Caco-2 (cell line): Measurements from ENCODE around the gene AHCYL1. TPM values are rescaled to one million over a fixed set of nuclear protein-coding genes. Genes with fewer than 3 reads are reported as not detected.

ENCODE experiments used
- BruUV-seq: library from RNA; stranded (reverse); fragments of 400-500 nt; replicated peaks from 2 replicates; lab custom pipeline; 2021; lab: Mats Ljungman, UMichigan
- CTCF ChIA-PET: fragments of 300-600 bp; sonication (Branson Sonifier 250); formaldehyde crosslinking; loops from one replicate; lab custom pipeline; 2022; ENCODE audit warnings: antibody characterized with exemption; lab: Charles Lee
- POLR2A ChIA-PET: fragments of 300-600 bp; sonication (Branson Sonifier 250); formaldehyde crosslinking; loops from one replicate; lab custom pipeline; 2022; ENCODE audit warnings: antibody characterized with exemption; lab: Charles Lee
- DNase-seq, 2 experiments: peaks; one replicate each; pipeline versions ENCODE4 v3.0.0 to v3.0.0-alpha.2; 2020 to 2022
- H3K27me3 ChIP-seq: replicated peaks from 2 replicates; pipeline ENCODE4 v1.6.0; 2011; ENCODE audit warnings: low read length; ENCODE audit not compliant: control insufficient read depth, insufficient read depth
- H3K36me3 ChIP-seq: 2 replicates; pipeline ENCODE4 v1.5.1; 2011; ENCODE audit warnings: low read length; ENCODE audit not compliant: control insufficient read depth, insufficient read depth
- H3K4me1 ChIP-seq: fragments of 250-450 bp; sonication (Bioruptor Pico); 2 replicates; pipeline ENCODE4 v1.5.1; 2020; ENCODE audit warnings: mild to moderate bottlenecking
- H3K4me3 ChIP-seq: 2 replicates; pipeline ENCODE4 v1.5.1; 2011; ENCODE audit warnings: low read depth, mild to moderate bottlenecking, control low read depth, low read length
- H3K9me3 ChIP-seq: fragments of 250-450 bp; sonication (Bioruptor Pico); 2 replicates; pipeline ENCODE4 v1.5.1; 2020; ENCODE audit warnings: mild to moderate bottlenecking, moderate library complexity
- H3K27ac Mint-ChIP-seq: one replicate; pipeline ENCODE4 v1.8.0; 2022; ENCODE audit warnings: mixed read lengths; ENCODE audit not compliant: unreplicated experiment
- H3K27me3 Mint-ChIP-seq: one replicate; pipeline ENCODE4 v1.8.0; 2022; ENCODE audit warnings: mixed read lengths; ENCODE audit not compliant: insufficient read depth, unreplicated experiment
- H3K36me3 Mint-ChIP-seq: one replicate; pipeline ENCODE4 v1.8.0; 2022; ENCODE audit warnings: mild to moderate bottlenecking, mixed read lengths; ENCODE audit not compliant: insufficient read depth, unreplicated experiment
- H3K4me1 Mint-ChIP-seq: one replicate; pipeline ENCODE4 v1.8.0; 2022; ENCODE audit warnings: low read depth, mixed read lengths; ENCODE audit not compliant: unreplicated experiment
- H3K4me3 Mint-ChIP-seq: one replicate; pipeline ENCODE4 v1.8.0; 2022; ENCODE audit warnings: mild to moderate bottlenecking, moderate library complexity, mixed read lengths; ENCODE audit not compliant: unreplicated experiment
- H3K9me3 Mint-ChIP-seq: one replicate; pipeline ENCODE4 v1.8.0; 2022; ENCODE audit warnings: mixed read lengths; ENCODE audit not compliant: unreplicated experiment
- intact Hi-C: fragments of 100-400 bp; cut with micrococcal nuclease; formaldehyde crosslinking; loops from one replicate; pipeline ENCODE4 v1.10.0; 2022; ENCODE audit not compliant: unreplicated experiment
- total RNA-seq: library from RNA; stranded (reverse); gene quantifications from 2 replicates; pipeline ENCODE4 v1.2.3, GENCODE V29; 2022
- TF ChIP-seq, protein P1 (sequence below), 2 experiments: fragments of 200-600 bp in 1 of 2; IDR thresholded peaks; 1 replicate in 1 of 2; 2 replicates in 1 of 2; pipeline versions ENCODE4 v1.5.1 to v1.8.0; 2011 to 2022; ENCODE audit warnings: antibody characterized with exemption in 1 of 2, control low read depth in 1 of 2, inconsistent platforms in 1 of 2, low read depth in 1 of 2, low read length in 1 of 2, mild to moderate bottlenecking in 1 of 2, moderate library complexity in 1 of 2; ENCODE audit not compliant: insufficient read depth in 1 of 2, severe bottlenecking in 1 of 2, unreplicated experiment in 1 of 2

The AHCYL1 gene
- total RNA-seq, 1 experiment from 2014 or later, result 64.2 TPM

DNA sequence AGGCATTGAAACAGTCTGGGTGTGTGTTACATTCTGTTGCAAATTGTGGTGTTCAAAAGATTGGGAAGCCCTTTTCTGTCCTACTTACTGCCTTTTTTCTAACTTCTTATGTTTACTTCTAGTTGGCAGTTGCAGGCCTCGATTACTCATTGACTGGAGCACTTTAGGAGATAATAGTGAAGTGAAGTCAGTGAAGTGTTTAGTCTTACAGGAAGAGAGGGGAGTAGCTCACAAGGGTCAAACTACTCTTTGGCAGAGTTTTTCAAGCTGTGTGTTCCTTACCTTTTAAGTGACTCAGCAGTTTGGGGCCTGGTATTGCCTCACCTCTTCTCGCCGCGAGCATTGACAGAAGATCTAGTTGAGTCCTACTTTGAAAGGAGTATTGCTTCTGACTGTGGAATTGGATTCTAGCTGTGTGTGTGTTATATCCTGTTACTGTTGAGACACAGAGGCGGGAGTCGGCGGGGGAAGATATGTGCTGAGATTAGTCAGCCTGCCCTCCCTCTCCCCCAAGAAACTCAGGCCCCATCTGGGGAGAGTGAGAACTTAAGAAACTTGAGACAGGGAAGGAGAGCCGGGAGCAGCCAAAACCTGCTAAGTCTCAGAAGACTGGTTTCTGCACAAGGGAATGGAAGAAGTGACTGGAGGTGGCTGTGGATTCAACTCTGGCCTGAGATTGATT, 19.3 kb downstream of the AHCYL1 start:
- Mint-ChIP-seq H3K36me3 (peaks cover 7% of the 10 kb centered on the region), H3K4me1 (peaks cover 21% of the 10 kb centered on the region), H3K27me3 (no peaks in the 10 kb centered on the region), H3K4me3 (peak overlapping the region; percentile 67), H3K9me3 (no peaks in the 10 kb centered on the region), H3K27ac (peak overlapping the region; percentile 87)
- peak; percentile 60 to 73 for DNase-seq
- TSS peak; percentile 35 for BruUV-seq
- CTCF ChIA-PET, result interaction anchor here (1.0 to 1.3 kb wide), 4 partner anchors 19 to 227 kb away, joined by 3 to 7 read pairs (median 3); no protein-coding TSS in a partner anchor
- TF ChIP-seq, protein P1, sequence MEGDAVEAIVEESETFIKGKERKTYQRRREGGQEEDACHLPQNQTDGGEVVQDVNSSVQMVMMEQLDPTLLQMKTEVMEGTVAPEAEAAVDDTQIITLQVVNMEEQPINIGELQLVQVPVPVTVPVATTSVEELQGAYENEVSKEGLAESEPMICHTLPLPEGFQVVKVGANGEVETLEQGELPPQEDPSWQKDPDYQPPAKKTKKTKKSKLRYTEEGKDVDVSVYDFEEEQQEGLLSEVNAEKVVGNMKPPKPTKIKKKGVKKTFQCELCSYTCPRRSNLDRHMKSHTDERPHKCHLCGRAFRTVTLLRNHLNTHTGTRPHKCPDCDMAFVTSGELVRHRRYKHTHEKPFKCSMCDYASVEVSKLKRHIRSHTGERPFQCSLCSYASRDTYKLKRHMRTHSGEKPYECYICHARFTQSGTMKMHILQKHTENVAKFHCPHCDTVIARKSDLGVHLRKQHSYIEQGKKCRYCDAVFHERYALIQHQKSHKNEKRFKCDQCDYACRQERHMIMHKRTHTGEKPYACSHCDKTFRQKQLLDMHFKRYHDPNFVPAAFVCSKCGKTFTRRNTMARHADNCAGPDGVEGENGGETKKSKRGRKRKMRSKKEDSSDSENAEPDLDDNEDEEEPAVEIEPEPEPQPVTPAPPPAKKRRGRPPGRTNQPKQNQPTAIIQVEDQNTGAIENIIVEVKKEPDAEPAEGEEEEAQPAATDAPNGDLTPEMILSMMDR (IDR thresholded peaks at IDR 0.05; ENCODE audit: insufficient read depth in 1 of 2, low read depth in 1 of 2, low read length in 1 of 2, severe bottlenecking in 1 of 2, unreplicated experiment in 1 of 2), result no peak
- POLR2A ChIA-PET, result interaction anchor here (1.0 kb wide), 1 partner anchor 19 kb away, joined by 5 read pairs; the partner anchor contains the start of gene AHCYL1
- H3K4me3 ChIP-seq, result no peak overlapping the region
- intact Hi-C loops, result no loop called here
- H3K4me1 ChIP-seq, result peaks cover 28% of the 10 kb centered on the region
- no peaks in the 10 kb centered on the region for H3K9me3 ChIP-seq
- H3K36me3 ChIP-seq, result no peaks in the 10 kb centered on the region
- H3K27me3 ChIP-seq, result no peaks in the 10 kb centered on the region

GRCh38 chr1:110004583-110004982, 20.0 kb downstream of the AHCYL1 start:
- ChIA-PET CTCF (interaction anchor here (1.3 kb wide), 1 partner anchor 25 kb away, joined by 3 read pairs; no protein-coding TSS in a partner anchor), POLR2A (no interaction called here)
- no peaks in the 10 kb centered on the region for H3K9me3 Mint-ChIP-seq
- Histone ChIP-seq H3K9me3 (no peaks in the 10 kb centered on the region), H3K36me3 (no peaks in the 10 kb centered on the region), H3K27me3 (no peaks in the 10 kb centered on the region), H3K4me3 (no peak overlapping the region), H3K4me1 (peaks cover 28% of the 10 kb centered on the region)
- DNase-seq, result no peak
- intact Hi-C loops, result no loop called here
- H3K4me3 Mint-ChIP-seq, result peak overlapping the region; percentile 67
- peak overlapping the region; percentile 87 for H3K27ac Mint-ChIP-seq
- TF ChIP-seq, protein P1 (IDR thresholded peaks at IDR 0.05; ENCODE audit: insufficient read depth in 1 of 2, low read depth in 1 of 2, low read length in 1 of 2, severe bottlenecking in 1 of 2, unreplicated experiment in 1 of 2), result no peak
- BruUV-seq, result no TSS peak
- peaks cover 7% of the 10 kb centered on the region for H3K36me3 Mint-ChIP-seq
- peaks cover 21% of the 10 kb centered on the region for H3K4me1 Mint-ChIP-seq
- H3K27me3 Mint-ChIP-seq, result no peaks in the 10 kb centered on the region

- no peaks in the 10 kb centered on the region for H3K9me3 Mint-ChIP-seq
- H3K27ac Mint-ChIP-seq, result no peak overlapping the region
- TF ChIP-seq, protein P1 (IDR thresholded peaks at IDR 0.05; ENCODE audit: insufficient read depth in 1 of 2, low read depth in 1 of 2, low read length in 1 of 2, severe bottlenecking in 1 of 2, unreplicated experiment in 1 of 2), result no peak
- no peak for DNase-seq
- H3K4me3 ChIP-seq, result no peak overlapping the region
- H3K36me3 Mint-ChIP-seq, result peaks cover 17% of the 10 kb centered on the region
- ChIA-PET POLR2A (no interaction called here), CTCF (no interaction called here)
- intact Hi-C loops, result no loop called here
- peaks cover 28% of the 10 kb centered on the region for H3K4me1 ChIP-seq
- peaks cover 21% of the 10 kb centered on the region for H3K4me1 Mint-ChIP-seq
- no TSS peak for BruUV-seq
- no peaks in the 10 kb centered on the region for H3K9me3 ChIP-seq
- no peaks in the 10 kb centered on the region for H3K27me3 Mint-ChIP-seq
- no peaks in the 10 kb centered on the region for H3K27me3 ChIP-seq
- no peaks in the 10 kb centered on the region for H3K36me3 ChIP-seq
- H3K4me3 Mint-ChIP-seq, result no peak overlapping the region
Measured at GRCh38 chr1:110005971-110006370, 21.4 kb downstream of the AHCYL1 start.
